Thyroid gland (tissue), 4 donors: Measurements from ENCODE around the gene B3GALT6.

Experiments
- CTCF ChIP-seq, 6 experiments: fragments of 200-600 bp in 3 of 6; fragments of 450-650 bp in 3 of 6; sonication (generic) in 3 of 6; IDR thresholded peaks; one replicate each; pipeline ENCODE4 v1.5.1; 2016 to 2019; ENCODE audit warnings: antibody characterized with exemption in 6 of 6, mild to moderate bottlenecking in 2 of 6, inconsistent platforms in 1 of 6, moderate library complexity in 1 of 6
- POLR2A ChIP-seq, 2 donors: fragments of 450-650 bp; IDR thresholded peaks; one replicate each; pipeline ENCODE4 v1.6.1; 2017; ENCODE audit warnings: antibody characterized with exemption in 2 of 2, mild to moderate bottlenecking in 2 of 2, moderate library complexity in 1 of 2

- TF ChIP-seq CTCF (IDR thresholded peaks at IDR 0.05), result no peak
- no peak for TF ChIP-seq POLR2A (IDR thresholded peaks at IDR 0.05)
These were observed 31.8 kb upstream of the B3GALT6 start for GRCh38 chr1:1199961-1200875.
